HFF-Myc (cell line): ENCODE measurements around the gene SPATA31C1.

ENCODE experiments used
- DNase-seq: peaks from one replicate; pipeline ENCODE4 v3.0.0-alpha.2; 2011; ENCODE audit warnings: low read depth; ENCODE audit errors: extremely low read depth
- H3K4me3 ChIP-seq: replicated peaks from 2 replicates; pipeline ENCODE4 v1.5.1; 2011; ENCODE audit warnings: low read depth, mild to moderate bottlenecking, control low read depth, low read length
- CTCF ChIP-seq: IDR thresholded peaks from 2 replicates; pipeline ENCODE4 v1.5.1; 2012; ENCODE audit warnings: mild to moderate bottlenecking, low read depth, low read length, control low read depth; ENCODE audit errors: missing control alignments

SPATA31C1 gene

GRCh38 chr9:87886210-87886932 lies 31.4 kb upstream of the SPATA31C1 start:
- DNase-seq = no peak
- no peak overlapping the region for H3K4me3 ChIP-seq
- TF ChIP-seq CTCF = no peak

- H3K4me3 ChIP-seq = no peak overlapping the region
- no peak for TF ChIP-seq CTCF
- no peak for DNase-seq
Measured at GRCh38 chr9:87886933-87887505, 30.7 kb upstream of the SPATA31C1 start.

DNA sequence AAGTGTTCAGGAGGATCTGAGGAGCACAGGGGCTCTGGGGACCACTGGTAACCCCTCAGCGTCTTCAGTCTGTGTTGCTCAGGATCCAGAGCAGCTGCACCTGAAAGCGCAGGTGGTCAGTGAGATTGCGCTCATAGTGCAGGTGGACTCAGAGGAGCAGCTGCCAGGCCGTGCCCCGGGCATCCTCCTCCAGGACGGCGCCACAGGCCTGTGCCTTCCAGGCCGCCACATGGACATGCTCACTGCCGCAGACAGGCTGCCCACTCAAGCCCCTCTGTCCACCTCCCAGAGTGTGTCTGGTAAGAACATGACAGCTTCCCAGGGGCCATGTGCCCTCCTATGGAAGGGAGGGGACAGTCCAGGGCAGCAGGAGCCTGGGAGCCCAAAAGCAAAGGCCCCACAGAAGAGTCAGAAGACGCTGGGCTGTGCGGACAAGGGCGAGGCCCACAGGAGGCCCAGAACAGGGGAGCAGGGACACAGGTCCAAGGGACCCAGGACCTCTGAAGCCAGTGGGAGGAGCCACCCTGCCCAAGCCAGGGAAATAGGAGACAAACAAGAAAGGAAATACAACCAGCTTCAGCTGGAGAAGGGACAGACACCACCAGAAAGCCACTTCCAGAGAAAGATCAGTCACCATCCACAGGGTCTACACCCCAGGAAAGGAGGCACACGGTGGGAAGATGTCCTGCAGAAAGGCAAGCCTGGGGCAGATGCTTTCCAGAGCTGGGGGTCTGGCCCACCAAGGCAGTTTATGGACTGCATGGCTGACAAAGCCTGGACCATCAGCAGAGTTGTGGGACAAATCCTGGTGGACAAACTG lies 29.9 kb upstream of the SPATA31C1 start:
- no peak overlapping the region for H3K4me3 ChIP-seq
- TF ChIP-seq CTCF = no peak
- no peak for DNase-seq

DNA sequence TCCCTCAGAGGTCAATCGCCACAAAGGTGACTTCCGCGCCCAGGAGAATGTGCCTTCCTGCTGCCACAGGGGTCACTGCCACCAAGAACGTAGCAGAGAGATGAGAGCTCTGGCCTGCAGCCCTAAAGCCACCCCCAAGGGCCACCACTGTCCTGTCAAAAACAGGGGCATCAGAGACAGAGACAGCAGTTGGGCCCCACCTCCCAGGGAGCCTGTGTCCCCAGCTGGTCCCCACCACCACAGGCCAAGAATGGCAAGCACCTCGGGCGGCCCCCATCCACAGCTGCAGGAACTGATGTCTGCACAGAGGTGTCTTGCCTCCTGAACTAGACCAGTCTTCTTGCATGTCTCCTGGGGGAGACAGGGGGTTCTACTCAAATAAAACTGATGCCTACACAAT lies 29.3 kb upstream of the SPATA31C1 start:
- no peak for TF ChIP-seq CTCF
- no peak overlapping the region for H3K4me3 ChIP-seq
- DNase-seq = no peak

DNA sequence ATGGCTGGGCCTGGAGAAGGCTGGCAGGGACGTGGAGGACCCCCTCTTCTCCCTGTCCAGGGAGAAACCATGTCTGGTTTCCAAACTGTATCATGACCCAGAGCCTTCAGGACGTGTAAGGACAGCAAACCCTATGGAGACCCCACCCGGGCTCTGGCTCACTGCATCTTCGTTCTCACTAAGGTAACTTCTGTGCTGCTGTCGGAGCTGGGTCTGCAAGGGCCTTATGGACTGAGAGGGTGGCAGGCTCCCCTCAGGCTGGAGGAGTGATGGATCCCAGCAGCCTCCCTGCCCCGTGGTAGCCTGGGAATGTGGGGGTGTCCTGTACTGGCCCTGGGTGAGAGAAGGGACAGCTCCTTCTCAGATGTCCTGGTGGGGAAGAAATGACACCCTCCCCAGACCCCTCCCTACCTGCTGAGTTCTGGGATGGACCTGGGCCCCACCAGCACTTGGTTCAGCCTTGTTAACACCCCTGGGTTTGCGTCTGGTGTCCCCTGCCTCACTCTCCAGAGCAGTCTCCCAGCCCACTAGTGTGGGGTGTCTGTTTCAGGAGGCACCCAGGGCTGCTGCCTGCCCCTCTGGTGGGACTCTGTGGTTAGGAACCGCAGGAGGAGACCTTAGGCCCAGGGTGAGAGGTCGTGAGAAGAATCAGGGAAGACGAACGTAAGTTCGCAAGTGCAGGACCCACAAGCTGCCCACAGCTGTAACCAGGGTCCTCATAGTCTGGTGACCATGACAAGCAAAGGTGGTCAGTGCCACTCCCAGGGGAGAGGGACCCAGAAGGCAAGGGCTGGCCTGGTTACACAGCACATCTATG lies 28.5 kb upstream of the SPATA31C1 start:
- no peak for DNase-seq
- TF ChIP-seq CTCF = no peak
- H3K4me3 ChIP-seq = no peak overlapping the region

GRCh38 chr9:87889882-87890252 lies 27.9 kb upstream of the SPATA31C1 start:
- no peak for DNase-seq
- no peak overlapping the region for H3K4me3 ChIP-seq
- no peak for TF ChIP-seq CTCF
